IMR-90 (cell line): ENCODE measurements around the gene CPNE6. TPM values are rescaled to one million over a fixed set of nuclear protein-coding genes. Genes with fewer than 3 reads are reported as not detected.

Experiments
- ATAC-seq: fragments of 200-7000 bp; cut with Tn5 transposase; 2 replicates; pipeline ENCODE4 v1.9.1; 2020; ENCODE audit warnings: low read depth, mild to moderate bottlenecking, moderate library complexity
- BruUV-seq: library from RNA; stranded (reverse); fragments of 400-500 nt; replicated peaks from 2 replicates; lab custom pipeline; 2021; lab: Mats Ljungman, UMichigan
- CTCF ChIA-PET: fragments of 300-600 bp; formaldehyde crosslinking; extraction: SDS; loops from one replicate; lab custom pipeline; 2021; ENCODE audit warnings: antibody characterized with exemption; lab: Yijun Ruan, JAX
- POLR2A ChIA-PET: fragments of 300-600 bp; sonication (Branson Sonifier 250); formaldehyde crosslinking; loops from one replicate; lab custom pipeline; 2022; ENCODE audit warnings: antibody characterized with exemption; ENCODE audit not compliant: unreplicated experiment; lab: Charles Lee
- DNase-seq: peaks from one replicate; pipeline ENCODE4 v3.0.0; 2013
- H2AFZ ChIP-seq: replicated peaks from 2 replicates; pipeline ENCODE3; 2013; ENCODE audit warnings: low read length, mild to moderate bottlenecking; ENCODE audit not compliant: poor library complexity
- H2AK5ac ChIP-seq: 2 replicates; pipeline ENCODE4 v1.6.1; 2013; ENCODE audit warnings: low read depth, low read length, inconsistent platforms
- H2AK9ac ChIP-seq: replicated peaks from 2 replicates; pipeline ENCODE3; 2013; ENCODE audit warnings: mild to moderate bottlenecking, low read depth, low read length, moderate library complexity; ENCODE audit not compliant: poor library complexity
- H2BK120ac ChIP-seq: 2 replicates; pipeline ENCODE4 v1.6.1; 2013; ENCODE audit warnings: low read depth, low read length, inconsistent platforms
- H2BK15ac ChIP-seq: 3 replicates; pipeline ENCODE4 v1.6.1; 2013; ENCODE audit warnings: low read depth, low read length, inconsistent platforms
- H2BK20ac ChIP-seq: 2 replicates; pipeline ENCODE4 v1.6.1; 2013; ENCODE audit warnings: low read depth, mild to moderate bottlenecking, inconsistent platforms, low read length, moderate library complexity
- H2BK5ac ChIP-seq: 2 replicates; pipeline ENCODE4 v1.6.1; 2013; ENCODE audit warnings: mild to moderate bottlenecking, low read depth, low read length, inconsistent platforms; ENCODE audit not compliant: poor library complexity, severe bottlenecking
- H3K14ac ChIP-seq: replicated peaks from 2 replicates; pipeline ENCODE4 v1.6.1; 2013; ENCODE audit warnings: low read depth, low read length, inconsistent platforms
- H3K18ac ChIP-seq: 2 replicates; pipeline ENCODE4 v1.6.1; 2013; ENCODE audit warnings: low read depth, low read length, control low read depth
- H3K23ac ChIP-seq: 2 replicates; pipeline ENCODE4 v1.6.1; 2013; ENCODE audit warnings: low read depth, low read length, inconsistent platforms
- H3K27ac ChIP-seq: 2 replicates; pipeline ENCODE4 v1.5.1; 2013; ENCODE audit warnings: mild to moderate bottlenecking, control low read depth, low read length; ENCODE audit not compliant: insufficient read depth
- H3K27me3 ChIP-seq: 2 replicates; pipeline ENCODE4 v1.6.1; 2013; ENCODE audit warnings: low read length; ENCODE audit not compliant: control insufficient read depth, insufficient read depth
- H3K36me3 ChIP-seq: 2 replicates; pipeline ENCODE4 v1.6.1; 2013; ENCODE audit warnings: low read length, mixed read lengths; ENCODE audit not compliant: control insufficient read depth, insufficient read depth
- H3K4ac ChIP-seq: 2 replicates; pipeline ENCODE4 v1.6.1; 2013; ENCODE audit warnings: low read depth, low read length, inconsistent platforms
- H3K4me1 ChIP-seq: 2 replicates; pipeline ENCODE4 v1.6.1; 2013; ENCODE audit warnings: low read length, mixed read lengths; ENCODE audit not compliant: control insufficient read depth, insufficient read depth
- H3K4me2 ChIP-seq: 2 replicates; pipeline ENCODE4 v1.6.1; 2013; ENCODE audit warnings: low read depth, mild to moderate bottlenecking, control low read depth, low read length, moderate library complexity
- H3K4me3 ChIP-seq: 2 replicates; pipeline ENCODE4 v1.5.1; 2013; ENCODE audit warnings: low read depth, mild to moderate bottlenecking, control low read depth, low read length, moderate library complexity; ENCODE audit not compliant: insufficient read depth
- H3K56ac ChIP-seq: 2 replicates; pipeline ENCODE4 v1.6.1; 2013; ENCODE audit warnings: low read length, inconsistent platforms; ENCODE audit not compliant: insufficient read depth; ENCODE audit errors: extremely low read depth
- H3K79me1 ChIP-seq, 2 experiments: 2 replicates each; pipeline ENCODE4 v1.6.1; 2013; ENCODE audit warnings: low read length in 2 of 2, inconsistent platforms in 1 of 2, low read depth in 1 of 2
- H3K9ac ChIP-seq: 2 replicates; pipeline ENCODE4 v1.6.1; 2013; ENCODE audit warnings: low read depth, low read length, control low read depth
- H3K9me1 ChIP-seq: 2 replicates; pipeline ENCODE4 v1.6.1; 2013; ENCODE audit warnings: low read length, inconsistent platforms; ENCODE audit not compliant: insufficient read depth
- H3K9me3 ChIP-seq: 2 replicates; pipeline ENCODE4 v1.6.1; 2013; ENCODE audit warnings: low read length; ENCODE audit not compliant: control insufficient read depth, insufficient read depth
- H4K20me1 ChIP-seq: 2 replicates; pipeline ENCODE4 v1.6.1; 2013; ENCODE audit warnings: low read length, inconsistent platforms; ENCODE audit not compliant: insufficient read depth
- H4K5ac ChIP-seq: 2 replicates; pipeline ENCODE4 v1.6.1; 2013; ENCODE audit warnings: mild to moderate bottlenecking, low read depth, low read length, control low read depth
- H4K8ac ChIP-seq, 2 experiments: 2 replicates each; pipeline ENCODE4 v1.6.1; 2013; ENCODE audit warnings: low read depth in 2 of 2, low read length in 2 of 2, control low read depth in 1 of 2, inconsistent platforms in 1 of 2
- H4K91ac ChIP-seq: 2 replicates; pipeline ENCODE4 v1.6.1; 2013; ENCODE audit warnings: low read depth, low read length, inconsistent platforms; ENCODE audit not compliant: insufficient read depth
- BHLHE40 ChIP-seq: fragments of 150-350 bp; IDR thresholded peaks from 2 replicates; pipeline ENCODE4 v1.6.1; 2016; ENCODE audit warnings: mild to moderate bottlenecking, low read depth, low read length
- CEBPB ChIP-seq: IDR thresholded peaks from 2 replicates; pipeline ENCODE4 v1.6.1; 2012; ENCODE audit warnings: low read depth, low read length, improper control_type of control experiment
- CHD1 ChIP-seq: IDR thresholded peaks from 2 replicates; pipeline ENCODE4 v1.6.1; 2012; ENCODE audit warnings: low read depth, low read length, improper control_type of control experiment
- CTCF ChIP-seq: conservative IDR thresholded peaks from 2 replicates; pipeline ENCODE4 v1.5.1; 2012; ENCODE audit warnings: mild to moderate bottlenecking, low read depth, low read length, improper control_type of control experiment
- ELK1 ChIP-seq: fragments of 150-350 bp; IDR thresholded peaks from 2 replicates; pipeline ENCODE4 v1.6.1; 2016; ENCODE audit warnings: low read depth, mild to moderate bottlenecking, low read length, moderate library complexity, borderline replicate concordance
- FOS ChIP-seq: fragments of 150-350 bp; IDR thresholded peaks from 2 replicates; pipeline ENCODE4 v1.6.1; 2016; ENCODE audit warnings: low read depth, low read length
- MXI1 ChIP-seq: IDR thresholded peaks from 2 replicates; pipeline ENCODE4 v1.6.1; 2012; ENCODE audit warnings: low read depth, mild to moderate bottlenecking, low read length, moderate library complexity, borderline replicate concordance
- NFE2L2 ChIP-seq: fragments of 150-350 bp; IDR thresholded peaks from 2 replicates; pipeline ENCODE4 v1.6.1; 2016; ENCODE audit warnings: low read depth, mild to moderate bottlenecking, low read length
- POLR2A ChIP-seq: IDR thresholded peaks from 2 replicates; pipeline ENCODE4 v1.6.1; 2012; ENCODE audit warnings: mild to moderate bottlenecking, low read depth, low read length
- RAD21 ChIP-seq: IDR thresholded peaks from 2 replicates; pipeline ENCODE4 v1.6.1; 2012; ENCODE audit warnings: low read length, improper control_type of control experiment
- RFX5 ChIP-seq: IDR thresholded peaks from 2 replicates; pipeline ENCODE4 v1.8.0; 2012; ENCODE audit warnings: low read depth, mild to moderate bottlenecking, low read length, moderate library complexity
- SMC3 ChIP-seq: fragments of 150-350 bp; IDR thresholded peaks from 2 replicates; pipeline ENCODE4 v1.6.1; 2016; ENCODE audit warnings: low read depth, mild to moderate bottlenecking, antibody characterized with exemption, low read length, moderate library complexity
- dilution Hi-C: fragments of 300-500 bp; cut with HindIII; formaldehyde crosslinking; loops from one replicate; pipeline ENCODE4 v1.14.3; 2018; ENCODE audit warnings: low sequenced_read_pairs; ENCODE audit not compliant: unreplicated experiment
- in situ Hi-C: fragments of 300-500 bp; cut with MboI; formaldehyde crosslinking; loops from 3 replicates; pipeline ENCODE4 v1.14.3; 2019; ENCODE audit warnings: low sequenced_read_pairs, inconsistent platforms, mixed read lengths
- intact Hi-C: fragments of 100-400 bp; cut with micrococcal nuclease; formaldehyde crosslinking; loops from 2 replicates; pipeline ENCODE4 v1.10.0; 2022
- polyA plus RNA-seq, 3 experiments: library from polyadenylated mRNA; depleted of rRNA; stranded (reverse); fragments of >200 nt; gene quantifications; 2 replicates each; pipeline ENCODE4 v1.2.3, GENCODE V29; 2012; ENCODE audit warnings: low replicate concordance in 1 of 3
- total RNA-seq: library from RNA; depleted of rRNA; stranded (reverse); fragments of >200 nt; gene quantifications from 2 replicates; pipeline ENCODE4 v1.2.3, GENCODE V29; 2012

Gene CPNE6
- total and polyA plus RNA-seq, 2 of the 4 experiments (the other 2 are of a cell fraction) = not detected

GRCh38 chr14:24123424-24124417, 52.4 kb downstream of the CPNE6 start (continued):
- TF ChIP-seq MXI1 = no peak

GRCh38 chr14:24126939-24127338, 55.6 kb downstream of the CPNE6 start:
- H2AK5ac ChIP-seq = no peak overlapping the region
- H4K91ac ChIP-seq = no peak overlapping the region
- no peak overlapping the region for H2BK5ac ChIP-seq
- H3K79me1 ChIP-seq = no peaks in the 10 kb centered on the region
- H3K4me1 ChIP-seq = no peaks in the 10 kb centered on the region
- H3K18ac ChIP-seq = no peak overlapping the region
- CTCF ChIA-PET = interaction anchor here (0.7 kb wide), 1 partner anchor 9 kb away, joined by 3 read pairs; the partner anchor contains the start of gene PSME1
- H3K14ac ChIP-seq = no peak overlapping the region
- no peak overlapping the region for H4K8ac ChIP-seq
- no peak overlapping the region for H3K27ac ChIP-seq
- no peak overlapping the region for H2BK15ac ChIP-seq
- H3K4me3 ChIP-seq = no peak overlapping the region
- no peak overlapping the region for H3K23ac ChIP-seq
- no peak overlapping the region for H2AFZ ChIP-seq
- no TSS peak for BruUV-seq
- TF ChIP-seq CHD1 = no peak
- no peak for TF ChIP-seq RAD21
- TF ChIP-seq MXI1 = no peak
- TF ChIP-seq POLR2A = no peak
- no peak for TF ChIP-seq BHLHE40
- no peak for TF ChIP-seq ELK1
- TF ChIP-seq FOS = no peak
- no peak for TF ChIP-seq NFE2L2
- TF ChIP-seq CEBPB = no peak
- TF ChIP-seq SMC3 = no peak
- TF ChIP-seq RFX5 = no peak
- no peak for TF ChIP-seq CTCF
- in situ Hi-C loops (loop anchor here (25.0 kb wide), 2 partner anchors 815 to 1040 kb away; partner anchors contain the start of genes ACIN1, BCL2L2, C14orf119 and PABPN1), dilution Hi-C loops (no loop called here), intact Hi-C loops (no loop called here)
- H4K5ac ChIP-seq = no peak overlapping the region
- H3K4ac ChIP-seq = no peak overlapping the region
- H3K9ac ChIP-seq = no peak overlapping the region
- H3K27me3 ChIP-seq = no peaks in the 10 kb centered on the region
- no peaks in the 10 kb centered on the region for H4K20me1 ChIP-seq
- H3K4me2 ChIP-seq = no peak overlapping the region
- ATAC-seq (no peak), DNase-seq (no peak)
- no peak overlapping the region for H2BK20ac ChIP-seq
- no peaks in the 10 kb centered on the region for H3K9me3 ChIP-seq
- no peak overlapping the region for H2BK120ac ChIP-seq
- no peaks in the 10 kb centered on the region for H3K9me1 ChIP-seq
- no peak overlapping the region for H2AK9ac ChIP-seq
- H3K36me3 ChIP-seq = peaks cover 8% of the 10 kb centered on the region
- POLR2A ChIA-PET = interaction anchor here (0.6 kb wide), 1 partner anchor 1302 kb away, joined by 3 read pairs; no protein-coding TSS in a partner anchor
- no peak overlapping the region for H3K56ac ChIP-seq
